ENCODE results near the gene ACY1. TPM values are rescaled to one million over a fixed set of nuclear protein-coding genes. Genes with fewer than 3 reads are reported as not detected.

ACY1 gene
- total RNA-seq, 2 experiments from 2014 or later, result 18.4 to 22.0 TPM

- no peak overlapping the region for H3K27ac Mint-ChIP-seq
- no peak overlapping the region for H3K4me3 Mint-ChIP-seq
- no peak for DNase-seq
- no peaks in the 10 kb centered on the region for H3K27me3 Mint-ChIP-seq
- CTCF ChIA-PET, result interaction anchor here (0.7 kb wide), 1 partner anchor 197 kb away, joined by 4 read pairs; no protein-coding TSS in a partner anchor
- no peaks in the 10 kb centered on the region for H3K9me3 Mint-ChIP-seq
- H3K36me3 Mint-ChIP-seq (ENCODE audit: low read depth), result no peaks in the 10 kb centered on the region
- POLR2A ChIA-PET, result interaction anchor here (0.9 to 1.2 kb wide), 2 partner anchors 36 to 80 kb away, joined by 3 to 4 read pairs; partner anchors contain the start of gene RRP9
- no peaks in the 10 kb centered on the region for H3K4me1 Mint-ChIP-seq
Observed at GRCh38 chr3:52021489-52022268, 38.3 kb downstream of the ACY1 start.

- Mint-ChIP-seq H3K36me3 (ENCODE audit: low read depth) (no peaks in the 10 kb centered on the region), H3K4me3 (no peak overlapping the region), H3K9me3 (no peaks in the 10 kb centered on the region), H3K4me1 (no peaks in the 10 kb centered on the region), H3K27me3 (no peaks in the 10 kb centered on the region), H3K27ac (no peak overlapping the region)
- ChIA-PET POLR2A (interaction anchor here (0.9 kb wide), 1 partner anchor 81 kb away, joined by 3 read pairs; the partner anchor contains the start of gene RRP9), CTCF (no interaction called here)
- DNase-seq, result no peak
Observed at GRCh38 chr3:52022323-52023100, 39.2 kb downstream of the ACY1 start.

DNA sequence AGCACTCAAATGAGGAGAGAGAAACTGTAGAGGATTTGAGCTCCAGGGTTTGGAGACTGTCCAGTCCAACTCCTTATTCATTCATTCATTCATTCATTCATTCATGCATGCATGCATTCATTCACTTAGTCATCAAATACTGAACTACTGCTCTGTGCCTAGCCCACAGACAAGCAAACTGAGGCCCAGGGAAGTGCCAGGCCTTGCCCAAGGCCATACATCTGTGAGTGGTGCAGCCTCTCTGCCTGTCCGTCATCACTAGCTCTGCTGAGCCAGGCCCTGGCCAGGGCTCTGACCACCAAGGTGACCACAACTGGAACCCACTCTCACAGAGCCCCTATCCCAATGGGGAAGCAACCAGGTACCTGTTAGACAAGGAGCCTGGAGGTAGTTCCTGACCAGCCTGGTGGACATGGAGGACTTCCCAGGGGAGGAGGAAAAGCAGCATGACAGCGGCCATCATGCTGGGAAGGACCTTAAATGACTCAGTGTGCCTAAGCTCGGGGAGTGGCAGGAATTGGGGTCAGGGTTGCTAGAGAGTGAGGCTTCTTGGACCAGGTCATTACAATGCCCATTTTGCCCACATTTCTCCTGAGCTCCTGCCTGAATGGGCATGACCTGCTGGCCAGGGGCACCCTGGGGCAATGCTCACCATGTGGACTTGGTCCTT, 39.9 kb downstream of the ACY1 start:
- H3K4me1 Mint-ChIP-seq, result no peaks in the 10 kb centered on the region
- H3K36me3 Mint-ChIP-seq (ENCODE audit: low read depth), result no peaks in the 10 kb centered on the region
- no peak for DNase-seq
- no peak overlapping the region for H3K27ac Mint-ChIP-seq
- no peaks in the 10 kb centered on the region for H3K27me3 Mint-ChIP-seq
- H3K9me3 Mint-ChIP-seq, result no peaks in the 10 kb centered on the region
- ChIA-PET CTCF (no interaction called here), POLR2A (no interaction called here)
- no peak overlapping the region for H3K4me3 Mint-ChIP-seq

DNA sequence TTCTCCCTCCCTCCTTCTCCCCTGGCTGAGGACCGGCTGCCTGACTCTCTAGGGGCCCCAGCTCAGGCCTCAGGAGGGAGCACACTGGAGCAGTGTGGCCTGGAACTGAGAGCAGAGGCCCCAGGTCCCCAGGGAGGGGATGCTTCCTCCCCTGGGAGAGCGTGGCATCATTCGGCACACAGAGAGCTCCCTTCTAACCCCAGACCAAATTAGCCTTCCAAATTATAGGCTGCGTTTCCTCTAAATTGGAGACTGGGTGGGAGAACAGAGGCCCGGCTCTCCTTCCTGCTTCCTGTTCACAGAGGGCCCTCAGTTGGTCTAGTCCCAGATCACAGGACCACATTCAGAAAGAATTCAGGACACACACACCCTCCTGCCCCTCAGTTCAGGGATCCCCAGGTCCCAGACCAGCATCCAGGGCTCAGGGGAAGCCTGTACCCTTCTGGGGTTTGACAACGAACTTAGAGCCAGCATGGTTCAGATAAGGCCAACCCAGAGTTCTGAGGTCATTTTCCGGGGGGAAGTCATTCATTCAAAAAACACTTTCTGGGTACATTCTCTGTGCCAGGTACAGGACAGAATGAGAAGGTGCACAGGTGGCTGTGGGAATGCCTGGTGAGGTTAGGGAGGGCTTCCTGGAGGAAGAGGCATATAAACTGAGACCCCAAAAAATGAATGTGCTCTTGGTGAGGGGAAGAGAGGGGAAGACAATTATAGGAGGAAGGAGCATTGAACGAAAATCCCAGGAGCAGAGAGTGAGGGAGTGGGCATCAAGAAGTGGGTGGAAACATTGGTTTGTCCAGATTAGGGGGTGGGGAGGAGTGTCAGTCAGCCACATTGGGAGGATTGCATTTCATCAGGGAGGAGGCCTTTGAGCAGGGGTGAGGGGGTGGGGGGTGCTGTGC, 40.8 kb downstream of the ACY1 start:
- no peaks in the 10 kb centered on the region for H3K4me1 Mint-ChIP-seq
- H3K4me3 Mint-ChIP-seq, result no peak overlapping the region
- no peak overlapping the region for H3K27ac Mint-ChIP-seq
- CTCF ChIA-PET, result no interaction called here
- POLR2A ChIA-PET, result no interaction called here
- DNase-seq, result no peak
- no peaks in the 10 kb centered on the region for H3K27me3 Mint-ChIP-seq
- no peaks in the 10 kb centered on the region for H3K9me3 Mint-ChIP-seq
- H3K36me3 Mint-ChIP-seq (ENCODE audit: low read depth), result no peaks in the 10 kb centered on the region

- Mint-ChIP-seq H3K27me3 (no peaks in the 10 kb centered on the region), H3K36me3 (ENCODE audit: low read depth) (no peaks in the 10 kb centered on the region), H3K4me3 (no peak overlapping the region), H3K9me3 (no peaks in the 10 kb centered on the region), H3K27ac (no peak overlapping the region), H3K4me1 (no peaks in the 10 kb centered on the region)
- ChIA-PET CTCF (interaction anchor here (0.6 kb wide), 1 partner anchor 543 kb away, joined by 3 read pairs; no protein-coding TSS in a partner anchor), POLR2A (no interaction called here)
- DNase-seq, result no peak
Observed at GRCh38 chr3:52024765-52025452, 41.6 kb downstream of the ACY1 start.

DNA sequence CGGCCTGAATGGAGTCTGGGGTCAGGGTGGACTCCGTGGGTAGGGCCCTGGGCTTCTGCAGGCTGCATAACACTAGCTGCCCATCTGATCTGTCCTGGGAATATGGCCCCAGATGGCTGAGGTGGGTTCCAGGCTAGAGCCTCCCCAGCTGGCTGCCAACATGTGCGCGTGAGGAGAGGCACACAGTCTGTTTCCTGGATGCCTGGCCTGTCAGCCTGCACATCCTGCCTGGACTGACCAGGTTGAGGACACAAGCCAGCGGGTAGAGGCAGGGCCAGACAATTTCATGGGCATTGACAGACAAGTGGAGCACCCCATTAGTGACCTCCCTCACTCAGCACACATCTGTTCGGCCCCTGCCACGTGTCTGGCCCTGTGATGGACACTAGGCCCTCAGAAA, 42.1 kb downstream of the ACY1 start:
- Mint-ChIP-seq H3K9me3 (no peaks in the 10 kb centered on the region), H3K4me1 (no peaks in the 10 kb centered on the region), H3K36me3 (ENCODE audit: low read depth) (no peaks in the 10 kb centered on the region), H3K27me3 (no peaks in the 10 kb centered on the region), H3K27ac (no peak overlapping the region), H3K4me3 (no peak overlapping the region)
- no peak for DNase-seq
- POLR2A ChIA-PET, result no interaction called here
- CTCF ChIA-PET, result interaction anchor here (0.6 kb wide), 1 partner anchor 542 kb away, joined by 3 read pairs; no protein-coding TSS in a partner anchor

DNA sequence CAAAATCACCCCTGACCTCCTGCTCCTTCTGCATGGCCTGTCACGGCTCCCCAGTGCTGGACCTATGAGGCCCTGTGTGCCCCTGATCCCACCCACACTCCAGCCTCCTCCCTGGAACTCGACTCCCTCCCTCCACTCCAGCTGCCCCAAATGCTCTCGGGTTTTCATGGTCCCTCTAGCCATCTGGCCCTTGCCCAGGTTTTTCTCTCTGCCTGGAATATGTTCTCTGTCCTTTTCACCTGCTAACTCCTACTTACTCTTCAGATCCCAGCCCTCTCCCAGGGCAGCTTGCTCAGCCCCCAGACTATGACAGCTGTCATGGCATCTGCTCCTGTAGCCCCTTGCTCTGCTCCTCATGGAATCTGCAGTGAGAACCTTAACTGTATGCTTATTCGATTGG, 42.7 kb downstream of the ACY1 start:
- Mint-ChIP-seq H3K4me1 (no peaks in the 10 kb centered on the region), H3K9me3 (no peaks in the 10 kb centered on the region), H3K27me3 (no peaks in the 10 kb centered on the region), H3K4me3 (no peak overlapping the region), H3K27ac (no peak overlapping the region), H3K36me3 (ENCODE audit: low read depth) (no peaks in the 10 kb centered on the region)
- POLR2A ChIA-PET, result no interaction called here
- DNase-seq, result no peak
- CTCF ChIA-PET, result no interaction called here

DNA sequence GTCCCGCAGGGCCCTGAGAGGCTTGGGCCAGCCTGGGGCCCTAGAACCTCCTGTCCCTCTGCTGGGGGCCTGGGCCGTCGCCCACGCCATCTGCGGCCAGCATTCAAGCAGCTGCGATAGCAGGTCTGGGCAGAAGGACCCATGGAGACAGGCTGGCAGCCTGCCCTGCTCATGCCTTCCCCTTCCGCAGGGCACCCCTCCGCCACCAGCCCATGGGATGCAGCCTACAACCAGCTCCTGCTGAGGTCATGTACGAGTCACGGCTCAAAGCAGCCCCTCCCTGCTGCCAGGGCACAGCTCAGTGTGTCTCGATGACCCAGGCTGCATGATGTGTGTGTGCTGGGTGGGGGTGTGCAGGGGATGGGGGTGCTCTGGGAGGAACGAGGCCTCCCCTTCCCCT, 45.2 kb downstream of the ACY1 start:
- Mint-ChIP-seq H3K4me3 (no peak overlapping the region), H3K36me3 (ENCODE audit: low read depth) (no peaks in the 10 kb centered on the region), H3K27me3 (no peaks in the 10 kb centered on the region), H3K4me1 (no peaks in the 10 kb centered on the region), H3K27ac (no peak overlapping the region), H3K9me3 (no peaks in the 10 kb centered on the region)
- ChIA-PET CTCF (interaction anchor here (0.6 kb wide), 1 partner anchor 33 kb away, joined by 3 read pairs; the partner anchor contains the start of gene RPL29), POLR2A (no interaction called here)
- DNase-seq, result no peak

DNA sequence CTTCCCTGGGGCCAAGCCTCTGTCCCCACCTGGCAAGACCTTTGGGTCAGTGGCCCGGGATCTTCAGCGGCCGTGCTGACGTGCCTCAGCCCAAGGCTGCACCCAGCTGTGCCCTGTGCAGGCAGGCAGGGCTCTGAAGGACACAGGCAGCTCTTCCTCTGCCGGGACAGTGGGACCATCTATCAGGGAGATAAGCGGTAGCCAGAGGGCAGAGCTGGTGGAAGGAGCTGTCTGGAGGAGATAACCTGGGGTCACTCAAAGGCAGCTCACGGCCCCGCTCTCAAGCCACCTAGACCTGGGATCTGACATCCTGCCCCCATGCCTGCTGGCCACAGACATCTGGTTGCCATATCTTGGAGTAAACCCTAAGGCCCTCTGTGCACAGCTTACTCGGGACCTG, 45.7 kb downstream of the ACY1 start:
- no peaks in the 10 kb centered on the region for H3K4me1 Mint-ChIP-seq
- DNase-seq, result no peak
- no peaks in the 10 kb centered on the region for H3K36me3 Mint-ChIP-seq (ENCODE audit: low read depth)
- POLR2A ChIA-PET, result no interaction called here
- H3K4me3 Mint-ChIP-seq, result no peak overlapping the region
- CTCF ChIA-PET, result no interaction called here
- H3K27ac Mint-ChIP-seq, result no peak overlapping the region
- no peaks in the 10 kb centered on the region for H3K9me3 Mint-ChIP-seq
- no peaks in the 10 kb centered on the region for H3K27me3 Mint-ChIP-seq

GRCh38 chr3:52029535-52029934, 46.2 kb downstream of the ACY1 start:
- no peaks in the 10 kb centered on the region for H3K27me3 Mint-ChIP-seq
- H3K4me3 Mint-ChIP-seq, result no peak overlapping the region
- H3K9me3 Mint-ChIP-seq, result no peaks in the 10 kb centered on the region
- ChIA-PET CTCF (no interaction called here), POLR2A (no interaction called here)
- H3K4me1 Mint-ChIP-seq, result no peaks in the 10 kb centered on the region
- no peaks in the 10 kb centered on the region for H3K36me3 Mint-ChIP-seq (ENCODE audit: low read depth)
- no peak for DNase-seq
- H3K27ac Mint-ChIP-seq, result no peak overlapping the region

DNA sequence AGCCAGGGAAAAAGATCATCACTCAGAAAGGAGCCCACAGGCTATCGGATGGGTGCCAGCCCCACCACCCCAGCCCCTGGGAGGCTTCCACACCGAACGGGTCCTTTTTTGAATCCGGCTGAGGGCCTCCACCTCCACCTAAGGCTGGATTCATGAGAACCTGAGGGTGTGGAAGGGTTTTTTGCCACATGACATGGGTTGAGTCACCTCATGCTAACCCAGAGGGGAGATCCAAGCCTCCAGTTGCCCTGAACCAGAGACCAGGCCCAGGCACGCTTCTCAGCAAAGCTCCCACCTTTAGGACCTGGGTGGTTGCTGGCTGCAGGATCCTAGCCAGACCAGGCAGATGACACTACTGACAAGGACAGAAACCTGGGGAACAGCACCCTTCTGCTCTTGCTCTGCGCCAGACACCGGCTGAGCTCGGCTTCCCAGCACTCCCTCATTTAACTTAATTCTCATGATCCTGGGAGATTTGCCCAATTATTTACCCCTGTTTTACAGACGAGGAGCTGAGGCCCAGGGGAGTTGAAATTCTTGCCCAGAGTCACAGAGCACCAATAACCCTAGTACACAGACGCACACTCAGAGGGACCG, 47.5 kb downstream of the ACY1 start:
- no peaks in the 10 kb centered on the region for H3K4me1 Mint-ChIP-seq
- H3K36me3 Mint-ChIP-seq (ENCODE audit: low read depth), result no peaks in the 10 kb centered on the region
- H3K27ac Mint-ChIP-seq, result no peak overlapping the region
- no peaks in the 10 kb centered on the region for H3K9me3 Mint-ChIP-seq
- ChIA-PET POLR2A (interaction anchor here (1.0 kb wide), 1 partner anchor 10 kb away, joined by 3 read pairs; no protein-coding TSS in a partner anchor), CTCF (no interaction called here)
- H3K27me3 Mint-ChIP-seq, result no peaks in the 10 kb centered on the region
- no peak overlapping the region for H3K4me3 Mint-ChIP-seq
- no peak for DNase-seq

GRCh38 chr3:52031896-52032295, 48.6 kb downstream of the ACY1 start:
- no peak overlapping the region for H3K27ac Mint-ChIP-seq
- H3K4me3 Mint-ChIP-seq, result no peak overlapping the region
- ChIA-PET CTCF (no interaction called here), POLR2A (interaction anchor here (1.0 kb wide), 1 partner anchor 9 kb away, joined by 3 read pairs; no protein-coding TSS in a partner anchor)
- no peaks in the 10 kb centered on the region for H3K27me3 Mint-ChIP-seq
- DNase-seq, result no peak
- H3K9me3 Mint-ChIP-seq, result no peaks in the 10 kb centered on the region
- H3K4me1 Mint-ChIP-seq, result no peaks in the 10 kb centered on the region
- no peaks in the 10 kb centered on the region for H3K36me3 Mint-ChIP-seq (ENCODE audit: low read depth)
